Measurements from ENCODE around the gene IFNAR1.
"Not testable (repeated sequence)": the region's sequence is repeated elsewhere in the genome, so short reads cannot be mapped to it uniquely, and the experiment has no call there.

IFNAR1 gene

DNA sequence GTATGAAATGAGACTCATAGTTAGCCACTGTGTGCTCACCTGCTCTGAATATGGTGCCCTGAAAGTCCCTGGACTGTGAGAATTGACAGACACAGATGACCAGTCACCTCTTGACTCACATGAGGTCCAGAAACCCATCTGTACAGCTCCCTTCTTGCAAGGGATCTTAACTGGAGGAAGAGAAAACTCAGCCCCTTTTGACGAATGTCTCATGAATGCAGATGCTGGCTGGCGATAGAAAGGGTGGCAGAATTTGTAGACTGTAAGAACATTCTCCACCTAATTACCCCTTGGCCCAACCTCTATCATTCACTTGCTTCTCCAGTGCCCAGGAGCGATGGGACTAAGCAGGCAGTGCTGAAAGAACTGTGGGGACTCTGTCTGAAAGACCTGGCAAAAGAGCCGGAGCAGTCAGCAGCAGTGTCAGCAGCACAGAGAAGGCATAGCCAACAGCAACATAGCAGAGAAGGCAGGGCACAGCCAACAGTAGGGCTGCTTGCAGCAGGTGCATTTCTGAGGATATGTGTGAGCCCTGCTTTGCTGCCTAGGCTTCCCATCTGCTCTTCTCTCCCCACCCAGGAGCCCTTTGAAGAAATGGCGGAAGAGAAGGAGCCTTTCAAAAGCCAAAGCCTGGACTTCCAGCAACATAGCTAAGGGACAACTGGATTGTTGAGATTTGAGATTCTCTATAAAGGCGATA is 52.6 kb downstream of the IFNAR1 start:
- DNase-seq (ENCODE audit: low spot score) = no peak

DNA sequence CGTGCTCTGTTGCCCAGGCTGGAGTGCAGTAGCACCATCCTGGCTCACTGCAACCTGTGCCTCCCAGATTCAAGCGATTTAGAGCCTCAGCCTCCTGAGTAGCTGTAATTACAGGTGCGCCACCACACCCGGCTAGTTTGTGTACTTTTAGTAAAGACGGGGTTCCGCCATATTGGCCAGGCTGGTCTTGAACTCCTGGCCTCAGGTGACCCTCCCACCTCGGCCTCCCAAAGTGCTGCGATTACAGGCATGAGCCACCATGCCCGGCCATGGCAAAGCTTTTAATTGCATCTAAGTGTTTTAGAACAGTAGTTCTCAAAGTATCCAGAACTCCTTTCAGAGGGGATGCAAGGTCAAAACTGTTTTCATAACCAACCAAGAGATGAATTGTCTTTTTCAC is 53.3 kb downstream of the IFNAR1 start:
- no peak for DNase-seq (ENCODE audit: low spot score)

DNA sequence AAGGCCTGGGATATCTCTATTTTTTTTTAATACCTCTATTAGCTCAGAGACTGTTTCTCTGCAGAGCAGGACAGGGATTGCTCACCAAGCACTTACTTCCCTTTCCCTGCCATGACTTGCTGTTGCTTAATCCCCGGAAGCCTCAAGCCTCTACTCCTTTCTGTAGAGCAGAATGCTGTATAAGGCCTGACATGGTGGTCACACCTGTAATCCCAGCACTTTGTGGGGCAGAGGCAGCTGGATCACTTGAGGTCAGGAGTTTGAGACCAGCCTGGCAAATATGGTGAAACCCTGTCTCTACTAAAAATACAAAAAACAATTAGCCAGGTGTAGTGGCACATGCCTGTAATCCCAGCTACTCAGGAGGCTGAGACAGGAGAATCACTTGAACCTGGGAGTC is 55.2 kb downstream of the IFNAR1 start:
- not testable (repeated sequence) for DNase-seq (ENCODE audit: low spot score)

DNA sequence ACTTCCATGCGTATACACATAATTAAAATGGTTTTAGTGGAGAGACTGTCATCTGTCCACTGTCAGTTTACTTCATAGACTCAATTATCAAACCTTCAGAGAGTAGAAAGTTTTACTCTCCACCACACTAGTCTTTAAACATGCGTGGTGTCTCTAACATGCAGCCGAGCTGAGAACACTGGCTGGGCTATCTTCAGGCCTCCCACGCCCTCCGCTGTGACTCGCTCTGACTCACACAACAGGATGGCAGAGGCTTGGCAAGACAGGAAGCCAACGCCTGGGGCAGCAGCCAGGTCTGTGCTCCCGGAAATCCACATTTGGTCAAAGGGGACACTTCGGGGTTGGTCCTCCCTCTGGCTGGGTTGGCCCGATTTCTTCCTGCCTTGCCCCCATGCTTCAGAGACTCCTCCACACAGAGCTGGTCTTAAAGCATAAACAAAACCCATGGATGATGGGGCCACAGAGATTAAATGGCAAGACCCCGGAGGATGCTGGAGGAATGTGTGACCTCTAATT is 55.8 kb downstream of the IFNAR1 start:
- peak; percentile 62 for DNase-seq (ENCODE audit: low spot score)

DNA sequence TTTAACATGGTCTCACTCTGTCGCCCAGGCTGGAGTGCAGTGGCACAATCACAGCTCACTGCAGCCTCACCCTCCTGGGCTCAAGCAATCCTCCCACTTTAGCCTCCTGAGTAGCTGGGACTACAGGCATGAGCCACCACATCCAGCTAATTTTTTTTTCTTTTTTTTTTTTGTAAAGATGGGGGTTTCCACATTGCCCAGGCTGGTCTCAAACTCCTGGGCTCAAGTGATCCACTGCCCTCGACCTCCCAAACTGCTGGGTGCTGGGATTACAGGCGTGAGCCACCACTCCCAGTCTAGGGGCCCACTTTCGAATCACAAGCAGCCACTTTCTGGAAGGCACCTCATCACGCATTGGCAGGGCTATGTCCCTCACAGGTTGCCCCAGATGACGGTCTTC is 56.6 kb downstream of the IFNAR1 start:
- not testable (repeated sequence) for DNase-seq (ENCODE audit: low spot score)

DNA sequence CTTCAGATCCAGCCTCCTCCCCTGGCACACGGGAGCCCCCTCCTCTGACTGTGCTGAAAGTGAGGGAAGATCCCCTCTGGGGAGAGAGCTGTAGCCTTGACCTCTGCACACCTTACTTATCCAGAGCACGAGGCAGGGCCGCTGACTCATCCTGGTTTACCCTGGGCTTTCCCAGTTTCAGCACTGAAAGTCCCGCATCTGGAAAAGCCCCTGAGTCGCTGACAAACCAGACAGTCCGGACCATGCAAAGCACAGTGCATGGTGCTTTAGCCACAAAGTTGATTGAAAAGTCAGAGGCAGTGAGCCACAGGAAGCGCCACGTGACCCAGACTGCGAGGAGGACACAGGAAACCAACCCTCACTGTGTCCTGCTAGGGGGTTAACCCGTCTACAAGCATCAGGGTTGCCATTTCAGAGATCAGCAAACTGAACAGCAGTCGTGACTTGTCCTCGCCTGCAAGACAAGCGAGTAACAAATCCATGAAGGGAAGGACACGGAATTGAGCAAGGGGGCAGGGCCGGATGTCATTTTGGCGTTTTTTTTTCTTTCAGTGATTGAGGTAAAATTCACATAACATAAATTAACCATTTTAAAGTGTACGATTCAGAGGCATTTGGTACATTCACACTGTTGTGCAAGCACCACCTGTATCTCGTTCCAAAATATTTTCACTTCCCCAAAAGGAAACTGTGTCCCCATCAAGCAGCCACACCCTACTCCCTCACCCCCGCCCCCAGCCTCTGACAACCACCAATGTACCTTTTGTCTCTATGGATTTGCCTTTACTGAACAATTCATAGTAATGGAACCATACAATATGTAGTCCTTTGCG is 58.5 kb downstream of the IFNAR1 start:
- DNase-seq (ENCODE audit: low spot score) = no peak

DNA sequence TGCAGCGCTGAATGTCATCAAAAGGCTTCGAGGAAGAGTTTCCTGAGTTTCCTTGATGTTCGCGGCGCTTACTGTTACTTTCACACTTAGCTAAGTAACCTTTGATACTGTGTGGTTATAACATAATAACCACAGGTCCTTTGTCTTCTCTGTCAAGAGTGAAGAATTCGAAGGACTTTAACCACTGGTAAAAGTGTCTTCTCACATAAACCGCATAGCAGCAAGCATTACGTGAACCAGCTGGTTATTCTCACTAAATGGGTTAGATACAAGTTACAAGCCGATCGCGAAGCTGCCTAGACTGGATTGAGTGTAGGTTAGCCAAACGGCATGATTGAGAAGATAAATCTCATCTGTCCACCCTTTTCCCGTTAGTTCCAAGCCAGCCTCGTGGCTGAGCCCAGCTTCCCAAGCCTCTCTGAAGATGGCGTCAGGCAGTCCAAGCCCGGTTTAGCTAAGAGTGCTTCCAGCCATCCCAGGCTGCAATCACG is 60.1 kb downstream of the IFNAR1 start:
- DNase-seq (ENCODE audit: low spot score) = no peak

DNA sequence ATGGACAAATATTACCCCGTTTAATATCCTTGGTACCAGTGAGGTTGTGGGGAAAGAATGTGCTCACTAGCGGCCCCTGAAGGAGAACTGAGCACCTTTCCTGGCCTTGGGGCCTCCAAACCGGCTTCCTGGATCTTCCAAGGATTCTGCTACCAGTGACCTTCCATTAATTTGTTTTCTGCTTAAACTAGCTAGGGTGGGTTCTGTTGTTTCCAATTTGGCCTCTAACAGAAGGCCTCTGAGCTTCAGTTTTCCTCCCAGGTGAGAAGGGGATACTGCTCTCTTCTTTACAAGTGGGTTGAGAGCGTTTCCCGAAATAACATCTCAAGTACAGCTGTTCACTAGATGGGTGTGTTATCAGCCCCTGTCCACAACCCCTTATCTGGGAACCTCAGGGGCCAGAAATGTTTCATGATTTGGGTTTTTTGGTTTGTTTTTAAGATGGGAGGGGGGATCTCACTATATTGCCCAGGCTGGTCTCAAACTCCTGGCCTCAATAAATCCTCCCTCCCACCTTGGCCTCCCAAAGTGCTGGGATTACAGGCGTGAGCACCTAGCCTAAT is 61.5 kb downstream of the IFNAR1 start:
- DNase-seq (ENCODE audit: low spot score) = peak; percentile 53

DNA sequence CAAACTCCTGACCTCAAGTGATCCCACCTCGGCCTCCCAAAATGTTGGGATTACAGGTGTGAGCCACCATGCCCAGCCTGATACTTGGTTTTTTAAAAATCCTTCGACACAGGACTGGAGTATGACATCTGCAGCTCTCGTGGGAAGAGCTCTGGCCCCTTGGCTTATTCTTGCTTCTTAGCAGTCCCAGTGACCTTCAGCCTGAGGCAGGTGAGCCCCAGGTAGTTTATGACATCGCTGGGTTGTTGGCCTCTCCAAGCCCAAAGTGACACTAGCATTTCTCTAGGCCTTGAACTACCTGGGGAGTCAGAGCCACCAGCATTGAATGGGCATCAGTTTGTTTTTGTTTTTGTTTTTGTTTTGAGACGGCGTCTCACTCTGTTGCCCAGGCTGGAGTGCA is 62.5 kb downstream of the IFNAR1 start:
- no peak for DNase-seq (ENCODE audit: low spot score)

DNA sequence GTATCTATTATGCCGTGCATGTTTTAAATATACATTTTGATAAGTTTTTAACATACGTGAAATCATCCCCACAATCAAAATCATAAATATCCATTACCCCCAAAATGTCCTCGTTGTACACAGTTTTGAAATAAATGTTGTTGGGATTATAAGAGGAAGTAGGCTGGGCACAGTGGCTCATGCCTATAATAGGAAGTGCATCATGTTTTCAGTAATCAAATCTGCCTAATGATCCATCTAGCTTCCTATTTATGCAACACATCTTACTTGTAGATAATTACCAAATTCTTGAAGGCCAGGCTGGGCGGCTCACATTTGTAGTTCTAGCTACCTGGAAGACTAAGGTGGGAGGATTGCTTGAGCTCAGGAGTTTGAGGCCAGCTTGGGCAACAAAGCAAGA is 63.4 kb downstream of the IFNAR1 start:
- DNase-seq (ENCODE audit: low spot score) = no peak

DNA sequence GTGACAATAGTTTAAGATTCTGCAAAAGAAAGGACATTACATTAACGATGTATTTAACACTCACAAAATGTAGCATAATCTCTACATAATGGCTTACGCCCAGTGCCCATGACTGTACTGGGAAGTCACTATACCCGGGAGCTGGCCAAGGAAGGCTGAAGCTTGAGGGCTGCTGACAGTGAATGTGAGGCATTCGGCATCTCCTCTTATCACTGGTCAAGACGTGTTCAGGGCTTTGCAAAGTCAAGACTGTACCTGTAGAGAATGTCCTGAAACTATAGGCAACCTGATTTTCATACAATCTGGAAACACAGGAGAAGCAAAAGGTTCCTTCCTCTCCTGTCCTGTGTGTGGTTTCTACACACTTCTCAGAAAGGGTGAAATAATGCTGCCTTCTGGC is 65.7 kb downstream of the IFNAR1 start:
- no peak for DNase-seq (ENCODE audit: low spot score)

DNA sequence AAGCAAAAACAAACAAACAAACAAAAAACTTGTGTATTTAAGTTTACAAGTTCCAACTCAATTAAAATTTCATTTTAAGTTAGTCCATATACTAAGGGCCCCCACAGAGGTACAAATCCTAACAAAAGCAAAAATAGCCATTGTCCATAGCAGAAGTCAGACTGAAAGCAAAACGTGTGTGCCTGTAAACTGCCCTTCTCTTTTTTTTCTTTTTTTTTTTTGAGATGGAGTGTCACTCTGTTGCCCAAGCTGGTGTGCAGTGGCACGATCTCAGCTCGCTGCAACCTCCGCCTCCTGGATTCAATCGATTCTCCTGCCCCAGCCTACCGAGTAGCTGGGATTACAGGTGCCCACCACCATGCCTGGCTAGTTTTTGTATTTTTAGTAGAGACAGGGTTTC is 66.9 kb downstream of the IFNAR1 start:
- no peak for DNase-seq (ENCODE audit: low spot score)

DNA sequence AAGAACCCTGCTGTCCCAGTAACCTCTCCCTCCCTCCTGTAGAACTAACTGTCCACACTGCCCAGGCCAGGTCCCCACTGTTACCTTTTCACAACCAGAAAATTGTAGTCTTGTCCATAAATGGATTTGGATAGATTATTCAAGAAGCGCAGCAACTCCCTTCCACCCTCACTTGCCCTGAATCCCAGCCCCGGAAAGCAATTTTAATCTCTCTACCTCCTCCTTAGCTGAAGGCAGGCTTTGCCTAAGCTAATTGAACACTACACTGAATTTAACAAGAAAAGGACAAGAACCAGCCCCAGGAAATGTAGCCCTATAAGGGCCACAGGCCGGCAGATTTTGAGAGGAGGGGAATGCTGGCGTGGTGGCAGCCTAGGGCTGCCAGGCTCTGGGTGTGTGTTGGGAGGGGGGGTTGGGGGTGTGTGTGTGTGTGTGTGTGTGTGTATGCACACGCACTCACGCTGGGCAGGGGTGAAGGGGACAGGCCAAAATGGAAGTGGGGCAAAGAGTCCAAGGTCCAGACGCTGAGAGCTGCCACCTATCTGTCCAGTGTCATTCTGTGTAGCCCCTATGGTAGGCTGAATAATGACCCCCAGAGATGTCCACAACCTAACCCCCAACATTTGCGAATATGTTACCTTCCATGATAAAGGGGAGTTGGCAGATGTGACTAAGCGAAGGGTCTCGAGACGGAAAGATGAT is 67.7 kb downstream of the IFNAR1 start:
- DNase-seq (ENCODE audit: low spot score) = no peak

DNA sequence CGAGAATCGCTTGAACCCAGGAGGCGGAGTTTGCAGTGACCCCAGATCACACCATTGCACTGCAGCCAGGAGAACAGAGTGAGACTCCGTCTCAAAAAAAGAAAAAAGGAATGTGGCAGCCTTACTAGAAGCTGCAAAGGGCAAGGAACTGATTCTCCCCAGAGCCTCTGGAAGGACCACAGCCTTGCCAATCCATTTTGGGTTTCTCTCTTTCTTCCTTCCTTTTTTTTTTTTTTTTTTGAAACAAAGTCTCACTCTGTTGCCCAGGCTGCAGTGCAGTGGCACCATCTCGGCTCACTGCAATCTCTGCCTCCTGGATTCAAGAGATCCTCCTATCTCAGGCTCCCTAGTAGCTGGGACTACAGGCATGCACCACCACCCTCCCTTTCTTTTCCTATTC is 68.6 kb downstream of the IFNAR1 start:
- no peak for DNase-seq (ENCODE audit: low spot score)

DNA sequence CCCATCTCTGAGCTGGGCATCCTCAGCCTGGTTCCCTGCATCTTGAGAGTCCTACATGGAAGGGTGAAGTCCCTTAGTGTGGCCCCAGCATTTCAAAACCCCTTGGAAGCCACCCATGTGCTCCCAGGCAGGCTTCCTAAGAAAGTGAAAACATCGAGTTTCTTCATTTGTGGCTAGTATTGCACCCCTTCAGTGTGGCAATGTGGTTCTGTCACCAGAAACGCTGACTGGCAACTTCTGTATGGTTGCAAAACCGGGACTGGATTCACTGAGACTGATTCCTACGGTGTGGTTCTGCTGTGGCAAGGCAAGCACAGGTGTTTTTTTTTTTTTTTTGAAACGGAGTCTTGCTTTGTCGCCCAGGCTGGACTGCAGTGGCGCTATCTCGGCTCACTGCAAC is 69.5 kb downstream of the IFNAR1 start:
- DNase-seq (ENCODE audit: low spot score) = no peak

DNA sequence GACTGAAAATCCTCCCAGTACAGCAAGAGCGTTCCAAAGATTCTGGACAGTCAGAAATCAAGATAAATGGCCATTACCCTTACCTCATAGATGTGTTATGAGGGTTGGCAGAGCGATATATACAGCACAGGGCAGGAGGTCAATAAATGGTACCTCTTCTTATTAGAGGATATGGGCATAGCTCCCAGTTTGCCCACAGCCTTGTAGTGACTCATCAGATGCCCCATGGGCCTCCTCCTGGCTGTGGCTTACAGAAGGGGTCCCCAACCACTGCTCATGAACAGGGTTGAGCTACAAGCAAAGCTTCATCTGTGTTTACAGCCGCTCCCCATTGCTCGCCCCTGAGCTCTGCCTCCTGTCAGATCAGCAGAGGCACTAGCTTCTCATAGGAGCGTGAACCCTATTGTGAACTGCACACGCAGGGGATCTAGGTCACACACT is 71.1 kb downstream of the IFNAR1 start:
- DNase-seq (ENCODE audit: low spot score) = no peak

DNA sequence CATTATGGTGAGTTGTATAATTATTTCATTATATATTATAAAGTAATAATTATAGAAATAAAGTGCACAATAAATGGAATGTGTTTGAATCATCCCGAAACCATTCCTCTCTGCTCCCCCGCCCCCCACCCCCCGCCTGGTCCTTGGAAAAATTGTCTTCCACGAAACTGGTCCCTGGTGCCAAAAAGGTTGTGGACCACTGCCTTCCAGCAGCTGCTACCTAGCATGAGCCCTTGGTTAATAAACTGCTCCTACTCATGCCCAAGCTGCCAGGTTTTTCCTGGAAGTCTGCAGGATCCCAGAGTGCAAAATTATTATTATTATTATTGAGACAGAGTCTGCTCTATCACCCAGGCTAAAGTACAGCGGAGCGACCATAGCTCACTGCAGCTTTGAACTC is 71.7 kb downstream of the IFNAR1 start:
- no peak for DNase-seq (ENCODE audit: low spot score)

DNA sequence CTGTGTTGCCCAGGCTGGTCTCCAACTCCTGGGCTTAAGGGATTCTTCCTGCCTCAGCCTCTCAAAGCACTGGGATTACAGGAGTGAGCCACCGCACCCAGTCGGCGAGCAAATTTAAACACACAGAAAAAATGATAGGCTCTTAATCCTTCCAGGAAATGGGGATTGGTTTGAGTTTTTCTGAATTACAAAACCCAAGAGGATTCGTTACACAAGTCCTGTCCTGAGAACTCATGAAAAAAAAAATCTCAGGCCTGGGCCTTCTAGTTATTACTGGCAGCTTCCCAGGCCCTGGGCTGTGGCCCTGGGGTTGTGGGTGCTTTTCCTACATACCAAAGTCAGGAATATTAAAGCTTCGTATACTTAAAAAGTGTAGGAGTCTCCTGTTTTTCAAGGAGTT is 72.2 kb downstream of the IFNAR1 start:
- no peak for DNase-seq (ENCODE audit: low spot score)

DNA sequence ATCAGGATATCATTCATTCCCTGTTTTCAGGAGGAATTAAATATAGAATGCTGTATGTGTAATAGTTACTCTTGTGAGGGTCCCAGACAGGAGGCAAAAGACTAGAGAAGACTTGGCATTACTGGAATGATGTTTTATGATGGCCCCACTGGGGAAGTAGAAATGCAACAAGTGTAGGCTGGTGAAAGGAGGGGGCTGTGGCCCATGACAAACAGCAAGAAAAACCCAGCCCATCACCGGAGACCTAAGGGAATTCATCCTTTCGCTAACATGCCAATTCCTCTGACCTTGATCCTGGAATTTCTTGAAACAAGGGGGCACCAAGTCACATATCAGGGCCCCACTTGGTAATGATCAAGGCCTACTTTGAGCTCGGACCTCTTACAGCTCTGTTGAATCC is 72.9 kb downstream of the IFNAR1 start:
- no peak for DNase-seq (ENCODE audit: low spot score)

DNA sequence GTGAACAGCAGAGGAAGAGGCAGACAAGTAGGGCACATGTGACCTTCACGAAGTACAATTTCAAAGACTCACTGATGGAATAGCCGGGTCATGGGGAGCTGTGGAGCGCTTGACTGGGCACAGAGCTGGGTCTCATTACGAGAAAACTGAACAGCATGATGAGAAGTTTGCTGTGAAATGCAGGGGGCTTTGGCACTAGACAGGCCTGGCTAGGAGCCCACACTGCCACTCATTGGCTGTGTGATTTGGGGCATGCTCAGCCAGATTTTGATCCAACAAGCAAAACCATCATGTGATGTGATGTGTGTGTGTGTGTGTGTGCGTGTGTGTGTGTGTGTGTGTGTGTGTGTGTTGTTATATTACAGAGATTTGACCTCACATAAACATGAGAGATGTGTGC is 73.6 kb downstream of the IFNAR1 start:
- DNase-seq (ENCODE audit: low spot score) = no peak

DNA sequence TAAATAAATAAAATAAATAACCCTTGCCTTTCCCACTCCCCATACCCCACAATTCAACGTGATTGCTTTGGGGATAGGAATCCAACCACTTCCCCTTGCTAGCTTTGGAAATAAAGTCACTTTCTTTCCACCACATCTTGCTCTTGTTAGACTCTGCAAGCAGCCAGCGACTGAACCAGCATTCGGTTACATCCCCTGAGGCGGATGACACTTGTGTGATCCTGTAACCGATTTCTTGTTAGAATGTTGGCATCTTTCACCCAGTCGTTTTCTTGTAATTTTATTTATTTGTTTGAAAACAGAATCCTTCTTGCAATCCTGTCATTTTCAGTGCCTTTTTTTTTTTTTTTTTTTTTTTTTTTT is 76.8 kb downstream of the IFNAR1 start:
- DNase-seq (ENCODE audit: low spot score) = no peak

Data from iPS-NIHi11 (cell line).